Chondrocyte (in vitro differentiated cells): ENCODE data around the gene AFDN. TPM values are rescaled to one million over a fixed set of nuclear protein-coding genes. Genes with fewer than 3 reads are reported as not detected.

ENCODE experiments used
- DNase-seq: peaks from one replicate; pipeline ENCODE4 v3.0.0; 2021; ENCODE audit warnings: mixed read lengths, low spot score
- H3K27ac Mint-ChIP-seq: one replicate; pipeline ENCODE4 v1.8.0; 2021; ENCODE audit warnings: mild to moderate bottlenecking, moderate library complexity, mixed read lengths; ENCODE audit not compliant: unreplicated experiment
- H3K27me3 Mint-ChIP-seq: 2 replicates; pipeline ENCODE4 v1.8.0; 2021; ENCODE audit warnings: low read depth, mixed read lengths
- H3K36me3 Mint-ChIP-seq: 2 replicates; pipeline ENCODE4 v1.8.0; 2021; ENCODE audit warnings: low read depth, mixed read lengths
- H3K4me1 Mint-ChIP-seq: 2 replicates; pipeline ENCODE4 v1.8.0; 2021; ENCODE audit warnings: low read depth, mild to moderate bottlenecking, mixed read lengths
- H3K4me3 Mint-ChIP-seq: one replicate; pipeline ENCODE4 v1.8.0; 2021; ENCODE audit warnings: mild to moderate bottlenecking, moderate library complexity, mixed read lengths; ENCODE audit not compliant: unreplicated experiment
- H3K9me3 Mint-ChIP-seq: 2 replicates; pipeline ENCODE4 v1.8.0; 2021; ENCODE audit warnings: low read depth, mixed read lengths
- CTCF ChIP-seq: fragments of 200-600 bp; sonication (generic); IDR thresholded peaks from 2 replicates; pipeline ENCODE4 v1.5.0; 2021; ENCODE audit warnings: antibody characterized with exemption, mild to moderate bottlenecking, moderate library complexity
- total RNA-seq: library from RNA; stranded (reverse); gene quantifications from 3 replicates; pipeline ENCODE4 v1.2.1, GENCODE V29; 2021

AFDN gene
- total RNA-seq, 1 donor from 2014 or later: 45.8 TPM

DNA sequence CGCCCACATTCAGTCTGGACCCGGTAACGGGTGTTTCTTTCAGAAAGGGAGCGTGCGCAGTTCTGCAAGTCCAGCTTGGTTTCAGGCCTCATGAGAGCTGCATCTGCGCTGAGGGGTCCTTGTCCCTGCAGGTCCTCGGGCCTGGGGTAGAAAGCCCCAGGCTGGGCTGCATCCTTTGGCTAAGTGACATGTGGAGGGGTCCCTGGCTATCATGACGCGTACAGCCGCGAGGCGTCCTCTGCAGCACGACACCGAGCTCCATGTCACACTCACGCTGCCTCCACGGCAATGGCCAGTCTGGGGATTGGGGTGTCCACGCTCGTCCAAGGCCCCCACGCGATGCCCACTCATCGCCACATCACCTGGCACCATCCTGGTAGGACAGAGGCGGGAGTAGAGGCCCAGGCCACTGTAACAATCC lies 169.0 kb downstream of the AFDN start:
- Mint-ChIP-seq H3K36me3 (no peaks in the 10 kb centered on the region), H3K4me1 (no peaks in the 10 kb centered on the region), H3K9me3 (no peaks in the 10 kb centered on the region), H3K27ac (no peak overlapping the region), H3K4me3 (no peak overlapping the region), H3K27me3 (peaks cover 20% of the 10 kb centered on the region)
- peak; percentile 86 for DNase-seq
- no peak for TF ChIP-seq CTCF

DNA sequence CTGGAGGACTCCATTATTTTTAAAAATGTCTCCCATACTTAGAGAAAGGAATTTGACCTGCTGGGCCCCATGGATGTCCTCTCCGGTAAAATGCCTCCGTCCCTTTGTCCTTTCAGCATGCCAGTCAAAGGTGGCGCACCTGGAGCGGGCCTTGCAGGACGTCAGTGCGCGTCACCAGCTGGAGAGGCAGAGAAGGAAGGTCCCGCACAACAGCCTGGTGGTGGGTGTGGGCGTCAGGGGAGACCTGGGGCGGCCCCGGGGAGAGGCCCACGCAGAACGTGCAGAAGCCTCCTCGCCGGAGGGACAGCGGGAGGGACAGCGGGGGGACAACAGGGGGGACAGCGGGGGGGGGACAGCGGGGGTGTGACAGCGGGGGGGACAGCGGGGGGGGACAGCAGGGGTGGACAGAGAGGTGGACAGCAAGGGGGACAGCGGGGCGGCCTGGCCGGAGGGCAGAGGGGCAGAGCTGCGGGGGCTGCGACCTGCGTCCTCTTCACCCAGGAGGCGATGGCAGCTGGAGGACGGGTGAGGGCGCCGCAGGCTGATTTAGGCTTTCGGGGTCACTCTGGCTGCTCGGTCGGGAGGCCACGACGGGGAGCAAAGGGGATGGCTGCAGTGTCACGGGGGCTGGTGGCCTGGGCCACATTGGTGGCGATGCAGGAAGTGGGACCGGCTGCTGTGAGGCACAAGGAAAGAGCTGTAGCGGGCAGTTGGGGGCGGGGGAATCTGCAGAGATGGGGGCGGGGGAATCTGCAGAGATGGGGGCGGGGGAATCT lies 169.9 kb downstream of the AFDN start:
- Mint-ChIP-seq H3K9me3 (no peaks in the 10 kb centered on the region), H3K4me3 (no peak overlapping the region), H3K27ac (no peak overlapping the region), H3K4me1 (no peaks in the 10 kb centered on the region), H3K27me3 (peaks cover 23% of the 10 kb centered on the region), H3K36me3 (no peaks in the 10 kb centered on the region)
- peak; percentile 17 for TF ChIP-seq CTCF
- DNase-seq: no peak

- no peak within 1 kb of the TSS for H3K27ac Mint-ChIP-seq
- no peaks in the 10 kb centered on the region for H3K9me3 Mint-ChIP-seq
- H3K4me3 Mint-ChIP-seq: no peak within 1 kb of the TSS
- peaks cover 25% of the 10 kb centered on the region for H3K27me3 Mint-ChIP-seq
- H3K4me1 Mint-ChIP-seq: no peaks in the 10 kb centered on the region
- H3K36me3 Mint-ChIP-seq: no peaks in the 10 kb centered on the region
- TF ChIP-seq CTCF: no peak
- no peak for DNase-seq
Measured at GRCh38 chr6:167997642-167998041, 170.9 kb downstream of the AFDN start, which contains the start of gene KIF25. TSS of gene KIF25 (plus strand) at chr6:167997671. CDS start at chr6:168029586, 31,915 bp downstream.

- no peak for TF ChIP-seq CTCF
- H3K27me3 Mint-ChIP-seq: peaks cover 31% of the 10 kb centered on the region
- H3K9me3 Mint-ChIP-seq: no peaks in the 10 kb centered on the region
- no peak for DNase-seq
- H3K4me1 Mint-ChIP-seq: no peaks in the 10 kb centered on the region
- H3K36me3 Mint-ChIP-seq: no peaks in the 10 kb centered on the region
- H3K4me3 Mint-ChIP-seq: no peak overlapping the region
- H3K27ac Mint-ChIP-seq: no peak overlapping the region
Measured at GRCh38 chr6:167998215-167998614, 171.5 kb downstream of the AFDN start.

DNA sequence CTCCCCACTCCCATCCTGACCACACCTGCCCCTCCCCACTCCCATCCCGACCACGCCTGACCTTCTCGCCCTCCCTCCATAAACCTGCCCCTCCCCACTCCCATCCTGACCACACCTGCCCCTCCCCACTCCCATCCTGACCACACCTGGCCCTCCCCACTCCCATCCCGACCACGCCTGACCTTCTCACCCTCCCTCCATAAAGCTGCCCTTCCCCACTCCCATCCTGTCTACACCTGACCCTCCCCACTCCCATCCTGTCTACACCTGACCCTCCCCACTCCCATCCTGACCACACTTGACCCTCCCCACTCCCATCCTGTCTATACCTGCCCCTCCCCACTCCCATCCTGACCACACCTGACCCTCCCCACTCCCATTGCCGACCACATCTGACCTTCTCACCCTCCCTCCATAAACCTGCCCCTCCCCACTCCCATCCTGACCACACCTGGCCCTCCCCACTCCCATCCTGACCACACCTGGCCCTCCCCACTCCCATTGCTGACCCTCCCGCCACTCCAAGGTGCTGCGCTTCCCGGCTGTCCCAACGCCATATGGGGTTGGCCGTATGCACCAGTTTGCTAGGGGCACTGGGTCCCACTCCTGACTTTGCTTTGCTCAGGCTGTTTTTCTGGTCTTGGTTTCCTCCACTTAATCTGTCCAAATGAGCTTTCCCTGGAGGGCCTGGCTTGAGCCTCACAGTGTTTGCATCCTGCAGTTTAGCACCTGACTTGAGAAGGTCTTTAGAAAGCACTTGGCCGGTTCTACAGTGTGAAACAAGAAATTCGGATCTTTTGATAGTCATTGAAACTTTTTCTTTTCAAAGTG lies 173.7 kb downstream of the AFDN start:
- Mint-ChIP-seq H3K27ac (no peak overlapping the region), H3K9me3 (no peaks in the 10 kb centered on the region), H3K4me3 (no peak overlapping the region), H3K27me3 (peaks cover 29% of the 10 kb centered on the region), H3K4me1 (no peaks in the 10 kb centered on the region), H3K36me3 (no peaks in the 10 kb centered on the region)
- no peak for TF ChIP-seq CTCF
- no peak for DNase-seq
